ENCODE data around the gene GSTA3.
"Not testable (repeated sequence)": the region's sequence is repeated elsewhere in the genome, so short reads cannot be mapped to it uniquely, and the experiment has no call there.

Gene GSTA3

DNA sequence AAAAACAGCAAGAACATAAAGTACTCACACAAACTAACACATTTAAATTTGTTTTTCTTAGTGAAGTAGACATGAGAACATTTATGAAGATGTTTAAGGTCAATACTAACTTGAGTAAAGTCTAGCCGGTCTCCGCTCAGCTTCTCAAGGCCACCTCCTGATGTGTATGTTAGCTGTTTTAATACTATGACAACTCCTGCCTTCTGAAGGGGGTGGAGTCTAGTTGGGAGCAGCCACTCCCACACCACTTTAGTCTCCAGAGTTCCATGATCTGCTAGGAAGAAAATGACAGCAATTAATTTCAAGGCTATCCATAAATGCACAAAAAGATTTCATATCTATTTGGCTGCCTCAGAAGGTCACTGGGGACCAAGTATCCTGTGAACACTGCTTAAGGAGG lies at the start of gene GSTA3:
Gene GSTA3, minus strand, starts transcription at position 168 of the 400 bp plus-strand sequence. CDS start 3,864 bp downstream, outside the sequence.
- no peak for DNase-seq

- DNase-seq = no peak
These were observed 49.2 kb upstream of the GSTA3 start for GRCh38 chr6:52958546-52959255.

DNA sequence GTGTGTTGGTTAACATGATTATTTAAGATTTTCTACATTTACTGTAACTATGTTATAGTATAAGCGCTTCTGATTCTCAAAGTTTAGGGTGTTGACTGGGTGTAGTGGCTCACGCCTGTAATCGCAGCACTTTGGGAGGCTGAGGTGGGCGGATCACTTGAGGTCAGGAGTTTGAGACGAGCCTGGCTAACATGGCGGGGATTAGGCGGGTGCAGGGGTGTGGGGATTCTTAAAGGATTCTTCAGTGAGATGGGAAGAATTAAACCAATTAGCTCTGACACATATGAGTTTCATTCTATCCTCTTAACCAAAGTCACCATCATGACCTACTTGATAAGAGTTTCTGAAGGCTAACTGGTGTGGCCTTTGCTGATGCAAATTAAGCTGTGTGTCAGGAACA lies 46.4 kb upstream of the GSTA3 start:
- DNase-seq = no peak

- no peak for DNase-seq
These were observed 44.7 kb upstream of the GSTA3 start for GRCh38 chr6:52953911-52954839.

DNA sequence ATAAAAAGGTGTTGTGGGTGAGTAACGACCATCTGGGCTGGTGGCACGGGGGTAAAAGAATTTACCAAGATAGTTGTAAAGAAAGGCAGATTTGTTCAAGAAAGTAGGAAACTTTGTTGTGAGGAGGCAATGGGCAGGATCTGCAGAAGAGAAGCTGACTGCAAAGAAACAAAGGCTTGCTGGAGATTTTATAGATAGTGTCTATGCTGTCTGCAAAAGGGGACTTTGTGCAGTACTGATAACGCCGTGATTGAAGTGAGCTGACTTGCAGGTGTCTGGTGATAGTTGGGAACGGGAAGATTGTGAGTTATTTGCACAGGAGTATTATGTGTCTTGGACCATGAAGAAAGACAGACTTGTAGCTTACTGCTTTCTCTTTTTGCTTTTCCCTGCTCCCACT lies 36.8 kb upstream of the GSTA3 start:
- DNase-seq = no peak

DNA sequence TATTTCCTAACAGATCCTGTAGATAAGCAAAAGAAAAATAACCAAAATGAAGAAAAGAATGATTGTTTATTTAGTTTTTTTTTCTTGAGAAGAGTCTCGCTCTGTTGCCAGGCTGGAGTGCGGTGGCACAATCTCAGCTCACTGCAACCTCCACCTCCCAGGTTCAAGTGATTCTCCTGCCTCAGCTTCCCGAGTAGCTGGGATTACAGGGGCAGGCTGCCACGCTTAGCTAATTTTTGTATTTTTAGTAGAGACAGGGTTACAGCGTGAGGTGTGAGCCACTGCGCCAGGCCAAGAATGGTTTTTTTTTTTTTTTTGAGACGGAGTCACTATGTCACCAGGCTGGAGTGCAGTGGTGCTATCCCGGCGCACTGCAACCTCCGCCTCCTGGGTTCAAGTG lies 33.3 kb upstream of the GSTA3 start:
- not testable (repeated sequence) for DNase-seq

DNA sequence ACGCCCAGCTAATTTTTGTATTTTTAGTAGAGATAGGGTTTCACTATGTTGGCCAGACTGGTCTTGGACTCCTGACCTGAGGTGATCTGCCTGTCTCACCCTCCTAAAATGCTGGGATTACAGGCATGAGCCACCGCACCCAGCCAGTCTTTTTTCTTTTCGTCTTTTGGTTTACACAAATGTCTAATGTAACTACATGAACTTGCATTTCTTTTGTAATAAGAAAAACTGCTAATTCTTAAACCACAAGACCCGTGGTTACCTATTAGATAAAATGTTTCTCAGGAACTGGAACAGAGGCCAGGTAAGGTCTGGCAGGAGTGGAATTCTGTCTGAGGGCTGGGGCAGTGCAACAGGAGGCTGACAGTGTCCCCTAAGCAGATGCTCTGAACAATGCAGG lies 32.7 kb upstream of the GSTA3 start:
- DNase-seq = no peak

- DNase-seq = no peak
These were observed 28.4 kb upstream of the GSTA3 start for GRCh38 chr6:52937908-52938307.

GRCh38 chr6:52933778-52934177 lies 24.3 kb upstream of the GSTA3 start:
- DNase-seq = no peak

DNA sequence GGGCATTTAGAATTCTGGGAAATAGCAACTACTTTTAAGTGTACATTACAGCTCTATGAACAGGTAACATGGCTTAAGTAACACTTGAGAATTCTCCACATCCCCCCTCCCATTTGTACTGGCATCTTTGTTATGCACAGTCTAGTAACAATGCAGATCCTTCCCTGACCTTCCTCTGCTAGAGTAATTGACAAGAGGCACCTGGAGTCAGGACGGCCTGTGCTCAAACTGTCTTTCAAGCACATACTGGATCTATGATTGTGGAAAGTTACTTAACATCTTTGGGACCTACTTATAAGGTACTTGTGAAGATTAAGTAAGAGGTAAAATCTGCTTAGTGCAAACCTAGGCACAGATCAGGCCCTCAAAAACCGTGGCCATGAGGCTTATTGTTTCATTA lies 21.9 kb upstream of the GSTA3 start:
- no peak for DNase-seq

DNA sequence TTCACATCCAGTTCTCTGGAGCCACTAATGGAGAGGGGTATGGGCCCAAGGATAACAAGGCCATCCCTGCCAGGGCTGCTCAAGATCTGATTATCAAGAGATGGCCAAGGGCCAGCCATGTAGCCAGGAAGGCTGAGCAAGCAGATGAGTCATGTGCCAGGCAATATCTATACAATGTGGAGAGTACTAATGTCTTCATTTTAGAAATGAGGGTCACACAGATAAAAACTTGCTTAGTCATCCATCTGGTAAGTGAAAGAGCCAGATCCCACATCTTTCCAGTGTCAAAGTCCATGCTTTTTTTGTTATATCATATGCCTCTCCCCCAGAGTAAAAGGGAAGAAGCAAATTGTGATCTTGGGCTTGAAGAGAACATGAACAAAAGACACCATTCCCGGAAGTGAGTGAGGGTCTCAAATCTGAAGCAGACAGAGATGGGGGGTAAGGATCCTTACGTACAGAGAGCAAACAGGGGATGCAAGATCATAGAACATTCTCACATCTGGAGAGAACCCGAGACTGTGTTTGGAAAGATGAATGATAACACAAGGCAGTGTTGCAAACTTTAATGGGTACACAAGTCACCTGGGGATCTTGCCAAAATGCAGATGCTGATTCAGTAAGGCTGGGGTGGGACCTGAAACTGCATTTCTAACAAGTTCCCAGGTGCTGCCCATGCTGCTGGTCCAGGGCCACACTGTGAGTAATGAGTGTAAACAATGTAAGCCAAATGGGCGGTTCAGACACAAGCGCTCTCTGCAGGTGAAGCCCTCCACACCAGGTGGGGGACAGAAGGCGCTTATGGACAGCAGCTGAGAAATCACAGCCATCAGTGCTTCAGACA lies 20.0 kb upstream of the GSTA3 start:
- no peak for DNase-seq

GRCh38 chr6:52927451-52927850 lies 18.0 kb upstream of the GSTA3 start:
- DNase-seq = no peak

GRCh38 chr6:52925919-52926792 lies 16.7 kb upstream of the GSTA3 start:
- DNase-seq = no peak

- DNase-seq = no peak
These were observed 15.5 kb upstream of the GSTA3 start for GRCh38 chr6:52925042-52925441.

DNA sequence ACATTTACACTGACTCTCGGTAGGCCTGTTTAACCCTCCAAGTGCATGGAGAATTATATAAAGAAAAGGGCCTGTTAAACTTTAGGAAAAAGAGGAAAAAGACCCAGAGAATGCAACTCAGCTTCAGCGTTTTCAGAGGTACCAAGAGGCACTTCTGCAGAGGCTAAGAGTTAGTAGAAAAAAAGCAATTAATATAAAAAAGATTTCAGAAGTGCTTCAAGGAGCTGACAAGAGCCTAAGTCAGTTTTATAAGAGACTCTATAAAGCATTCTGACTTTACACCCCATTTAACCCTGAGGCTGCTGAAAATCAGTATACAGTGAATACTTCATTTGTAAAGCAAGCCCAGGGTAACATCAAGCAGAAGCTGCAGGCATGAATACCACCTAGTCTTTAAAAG lies 14.2 kb upstream of the GSTA3 start:
- not testable (repeated sequence) for DNase-seq

DNA sequence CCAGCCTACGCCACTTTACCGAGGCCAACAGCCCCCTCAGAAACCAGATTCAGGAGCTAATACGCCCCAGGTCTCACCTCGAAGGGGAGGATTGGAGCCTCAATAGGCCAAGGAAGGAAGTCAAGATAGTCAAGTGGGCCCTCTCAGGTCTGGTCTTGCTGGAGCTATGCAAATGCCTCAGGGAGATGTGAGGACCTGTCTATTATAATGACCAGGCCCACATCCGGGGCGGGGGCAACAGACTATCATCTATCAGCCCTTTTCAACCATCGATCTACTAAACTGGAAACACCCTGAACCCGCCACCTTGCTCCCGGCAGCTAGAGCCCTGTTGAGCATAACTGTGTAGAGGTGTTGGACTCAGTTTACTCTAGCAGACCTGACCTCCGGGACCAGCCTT lies 12.7 kb upstream of the GSTA3 start:
- no peak for DNase-seq

DNA sequence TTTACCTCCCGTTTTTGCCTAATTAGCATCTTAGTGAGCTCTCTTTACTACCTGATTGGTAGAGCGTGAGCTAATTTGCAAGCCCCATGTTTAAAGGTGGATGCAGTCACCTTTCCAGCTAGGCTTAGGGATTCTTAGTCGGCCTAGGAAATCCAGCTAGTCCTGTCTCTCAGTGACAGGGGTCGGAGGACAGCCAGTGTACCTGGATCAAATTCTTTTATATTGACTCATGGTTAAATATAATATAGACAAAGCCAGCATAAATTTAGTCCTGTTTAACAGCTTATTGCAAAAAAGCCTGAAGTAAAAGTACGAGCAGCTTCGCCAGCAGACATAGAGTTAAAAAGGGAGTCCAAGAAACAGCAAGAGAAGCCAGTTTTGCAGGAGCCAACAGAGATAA lies 12.2 kb upstream of the GSTA3 start:
- DNase-seq = no peak

DNA sequence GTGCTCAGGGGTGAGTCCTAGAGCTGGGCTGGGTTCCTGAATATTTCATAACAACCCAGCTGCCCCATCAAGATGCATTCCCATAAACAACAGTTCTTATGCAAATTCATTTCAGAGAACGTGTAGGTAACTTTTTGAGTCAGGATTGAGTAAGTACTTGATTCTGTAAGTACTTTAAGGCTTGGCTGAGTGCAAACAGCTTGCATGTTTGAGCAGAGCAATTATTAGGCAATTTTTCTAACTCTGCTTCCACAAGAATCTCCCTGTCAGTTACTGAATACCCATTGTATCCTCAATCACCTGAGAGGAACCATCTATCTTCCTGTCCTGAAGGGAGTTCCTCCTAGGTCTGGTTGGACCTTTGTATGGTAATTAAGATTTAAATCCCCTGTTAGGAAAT lies 10.0 kb upstream of the GSTA3 start:
- not testable (repeated sequence) for DNase-seq

GRCh38 chr6:52918771-52919170 lies 9.3 kb upstream of the GSTA3 start:
- DNase-seq = not testable (repeated sequence)

GRCh38 chr6:52918027-52918686 lies 8.7 kb upstream of the GSTA3 start:
- not testable (repeated sequence) for DNase-seq

GRCh38 chr6:52914516-52914915 lies 5.0 kb upstream of the GSTA3 start:
- DNase-seq = no peak

DNA sequence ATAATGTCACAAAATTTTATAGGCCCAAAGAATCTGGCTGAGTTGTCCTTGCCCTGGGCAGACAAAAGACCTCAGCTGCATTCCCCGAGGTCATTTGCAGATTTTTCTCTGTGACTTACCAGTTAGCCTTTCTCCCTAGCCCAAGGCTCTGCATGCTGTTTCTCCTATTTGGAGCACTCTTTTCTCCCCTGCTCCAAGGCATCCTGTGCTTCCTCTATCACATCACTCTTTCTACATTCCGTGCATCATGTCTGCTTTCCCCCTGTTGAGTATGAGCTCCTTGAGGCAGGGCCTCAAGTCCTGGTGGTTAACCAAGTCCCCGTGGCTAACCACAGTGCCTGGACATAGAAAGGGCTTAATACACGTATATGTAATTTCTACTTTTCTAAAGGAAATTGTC lies 593 bp upstream of the GSTA3 start:
- DNase-seq = no peak
